Stimulated activated CD4-positive, alpha-beta T cell treated with anti-CD3 and anti-CD28 coated beads, Interleukin-12 subunit alpha, Interleukin-12 subunit beta, amount 100 ng/mL, for 4 hours (primary cell): Measurements from ENCODE around the gene NPTN.

Source experiments
- DNase-seq: peaks from one replicate; pipeline ENCODE4 v3.0.0-alpha.2; 2020

Gene NPTN

DNA sequence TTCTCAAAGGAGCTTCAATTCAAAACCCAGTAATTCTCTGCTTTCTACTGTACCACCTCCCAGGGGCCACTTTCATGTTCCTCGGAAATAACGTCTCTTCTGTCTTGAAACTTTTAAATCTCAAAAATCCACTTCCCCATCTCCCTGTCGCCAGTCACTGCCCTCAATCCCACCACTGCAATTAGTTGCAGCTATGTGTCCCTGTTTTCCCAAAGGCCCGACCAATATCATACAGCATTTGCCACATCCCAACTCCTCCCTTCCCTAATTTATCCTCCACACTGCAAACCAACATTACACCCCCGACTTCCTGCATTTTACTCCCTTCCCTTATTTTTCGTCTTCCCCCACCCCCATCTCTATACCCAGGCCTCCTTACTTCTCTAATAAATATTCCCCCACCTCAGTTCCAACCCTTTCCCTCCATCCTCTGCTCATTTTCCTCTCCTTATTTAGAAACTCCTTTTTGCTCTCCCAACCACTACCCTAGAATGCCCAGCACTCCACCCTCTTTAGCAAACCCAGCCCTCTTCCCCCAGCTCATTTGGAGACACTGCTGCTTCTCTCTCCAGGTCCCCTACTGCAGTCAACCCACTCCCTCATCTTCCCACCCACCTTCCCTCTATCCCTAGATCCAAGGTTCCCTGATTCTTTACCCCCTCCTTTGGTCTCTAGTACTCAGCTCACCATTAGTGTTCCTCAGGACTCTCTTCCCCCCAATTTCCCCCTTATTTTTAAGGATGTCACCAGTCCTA, 1.1 kb downstream of the NPTN start:
- DNase-seq, result no peak

DNA sequence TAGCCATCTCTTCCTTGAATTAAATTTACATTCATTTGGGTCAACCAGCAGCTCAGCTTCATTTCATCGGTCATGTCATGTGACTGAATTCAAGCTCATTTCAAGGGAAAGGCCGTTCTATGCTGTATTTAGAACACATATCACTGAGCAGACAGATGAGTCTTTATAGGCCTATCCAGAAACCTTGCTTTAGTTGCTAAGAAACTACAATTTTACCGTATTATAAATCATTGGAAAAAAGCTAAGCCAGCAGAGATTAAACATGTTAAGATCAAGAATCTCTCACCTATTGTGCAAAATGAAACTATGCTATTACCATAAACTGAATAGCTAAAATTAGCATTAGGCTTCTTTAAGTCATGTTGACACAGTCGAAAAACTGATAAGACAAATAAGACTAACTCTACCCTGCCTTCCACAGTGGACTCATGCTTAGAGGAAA, 2.2 kb downstream of the NPTN start:
- no peak for DNase-seq

DNA sequence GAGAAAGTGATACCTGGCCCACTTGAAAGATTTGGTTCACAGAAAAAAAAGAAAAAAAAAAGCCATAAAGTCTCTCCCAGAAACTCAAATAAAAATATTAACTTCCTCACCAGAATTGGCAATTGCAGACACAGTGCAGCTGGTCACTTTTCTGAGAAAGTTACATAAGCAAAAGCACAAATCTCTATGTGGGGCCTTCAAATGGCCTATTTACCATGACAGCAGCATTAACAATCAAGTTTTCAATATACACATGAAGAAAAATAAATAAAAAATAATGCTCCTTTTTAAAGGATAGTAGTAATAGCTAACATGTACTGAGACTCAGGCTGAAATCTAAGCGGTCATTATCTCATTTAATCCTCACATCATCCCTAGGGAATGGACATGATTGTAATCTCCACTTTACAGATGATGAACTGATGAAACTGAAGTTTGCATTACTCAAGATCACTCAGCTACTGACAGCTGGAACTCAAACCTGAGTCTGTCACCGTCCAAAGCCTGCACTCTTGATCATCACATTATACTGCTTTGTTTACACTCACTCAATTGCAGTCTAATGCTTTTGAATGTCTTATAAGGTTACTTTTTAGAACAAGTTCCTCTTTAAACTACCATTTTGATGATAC, 3.3 kb downstream of the NPTN start:
- no peak for DNase-seq

DNA sequence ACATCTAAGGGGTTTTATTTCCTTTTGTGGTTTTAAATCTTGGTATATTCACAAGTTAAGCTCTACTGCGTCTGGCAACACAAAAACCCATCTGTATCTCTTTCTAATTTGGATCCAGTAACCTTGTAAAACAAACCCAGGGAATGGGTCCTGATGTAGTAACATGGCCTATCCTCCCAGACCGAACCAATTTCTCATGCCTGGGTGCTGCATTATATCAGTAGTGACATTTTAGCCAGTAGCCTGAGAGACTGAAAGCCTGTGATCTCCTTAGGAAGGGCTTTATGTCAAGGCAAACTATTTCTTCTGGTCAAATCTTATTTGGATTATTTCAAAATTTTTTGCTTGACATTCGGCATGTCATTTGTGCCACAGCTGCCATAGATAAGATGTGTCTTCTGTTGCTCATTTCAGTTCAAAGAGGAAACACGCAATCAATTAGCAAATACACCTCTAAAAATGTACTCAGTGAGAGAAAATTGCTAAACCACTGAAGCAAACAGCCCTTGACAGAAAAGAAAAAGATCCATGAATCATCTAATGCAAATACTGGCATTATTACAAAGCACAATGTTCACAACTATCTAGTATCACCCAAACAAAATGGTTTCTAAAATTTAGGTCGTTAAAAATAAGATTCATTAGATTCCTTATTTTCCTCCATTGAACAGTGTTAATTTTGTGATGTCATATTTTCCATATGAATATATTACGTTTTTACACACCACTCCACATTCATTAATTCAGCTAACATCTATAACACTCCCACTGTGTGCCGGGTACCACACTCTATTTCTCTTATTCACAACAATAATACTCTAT, 4.0 kb downstream of the NPTN start:
- no peak for DNase-seq

DNA sequence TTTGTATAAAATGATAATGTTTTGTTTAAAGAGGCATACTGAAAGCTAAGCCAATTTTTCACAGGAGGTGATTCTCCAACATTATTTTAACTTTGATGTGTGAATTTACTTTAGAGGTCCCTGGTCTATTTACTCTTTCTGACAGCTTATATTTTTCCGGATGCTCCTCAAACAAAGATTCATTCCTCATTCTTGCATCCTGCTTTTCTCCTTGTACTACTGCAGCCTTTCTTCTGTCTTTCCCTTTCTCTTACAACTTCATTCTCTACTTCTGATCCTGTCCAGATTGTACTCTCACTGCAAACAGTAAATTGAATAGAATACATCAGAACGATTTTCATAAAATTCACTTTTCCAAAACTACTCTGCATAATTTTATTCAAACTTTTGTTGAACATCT, 5.1 kb downstream of the NPTN start:
- no peak for DNase-seq

DNA sequence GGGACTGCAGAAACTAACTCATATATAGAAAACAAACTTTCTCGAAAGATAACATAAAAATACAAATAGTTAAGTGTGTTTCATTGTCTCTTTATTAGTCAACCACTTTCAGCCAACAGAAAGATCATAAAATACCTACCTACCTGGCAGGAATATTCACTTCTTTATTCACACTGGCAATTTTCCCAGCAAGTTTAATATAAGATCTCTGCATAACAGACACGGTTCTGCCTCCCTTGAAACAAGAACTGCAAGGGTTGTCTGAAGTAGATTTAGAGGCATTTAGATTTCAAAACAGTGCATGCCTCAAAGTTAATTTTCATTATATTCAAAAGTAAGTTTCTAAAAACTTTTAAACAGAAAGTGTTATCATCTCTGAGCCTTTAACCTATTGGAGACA, 7.1 kb downstream of the NPTN start:
- no peak for DNase-seq

DNA sequence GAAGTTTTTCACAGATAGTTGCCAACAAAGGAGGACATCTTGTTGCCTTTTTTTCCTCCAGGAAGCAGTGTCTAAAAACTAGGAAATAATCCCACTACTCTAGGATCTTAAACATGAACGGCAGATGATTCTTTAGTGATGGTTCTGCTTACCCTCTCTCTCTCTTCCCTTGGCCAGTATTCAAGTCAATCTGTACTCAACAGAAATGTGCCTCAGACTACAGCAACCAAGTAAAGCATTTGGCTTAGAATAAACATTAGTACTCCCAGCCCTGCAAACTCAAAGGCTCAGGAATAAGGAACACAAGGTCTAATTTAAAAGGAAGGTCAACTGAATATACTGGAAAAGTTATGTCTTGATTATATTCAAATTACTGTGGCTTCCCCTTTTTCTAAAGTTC, 8.7 kb downstream of the NPTN start:
- DNase-seq, result no peak

DNA sequence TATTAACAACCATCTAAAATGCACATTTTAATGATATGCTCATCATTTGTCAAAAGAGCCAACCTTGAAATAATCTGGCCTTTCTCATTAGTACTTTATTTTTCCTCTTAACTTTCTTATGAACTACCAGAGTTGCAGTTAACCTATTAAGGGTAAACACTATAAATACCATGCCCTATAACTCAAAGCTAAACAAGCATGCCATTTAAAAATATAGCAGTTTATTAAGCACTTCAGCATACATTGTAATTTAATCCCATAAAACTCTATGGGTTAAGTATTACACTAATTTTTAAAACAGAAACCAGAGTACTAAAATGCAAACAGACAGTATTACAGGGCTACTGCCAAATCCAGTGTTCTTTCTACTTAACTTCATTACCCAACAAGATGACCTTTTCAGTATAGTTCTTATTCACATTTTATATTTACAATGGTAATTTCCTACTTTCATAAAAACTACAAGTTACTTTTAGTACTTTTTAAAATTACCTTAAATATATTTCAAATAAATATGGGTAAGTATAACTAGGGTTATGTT, 11.8 kb downstream of the NPTN start:
- no peak for DNase-seq

DNA sequence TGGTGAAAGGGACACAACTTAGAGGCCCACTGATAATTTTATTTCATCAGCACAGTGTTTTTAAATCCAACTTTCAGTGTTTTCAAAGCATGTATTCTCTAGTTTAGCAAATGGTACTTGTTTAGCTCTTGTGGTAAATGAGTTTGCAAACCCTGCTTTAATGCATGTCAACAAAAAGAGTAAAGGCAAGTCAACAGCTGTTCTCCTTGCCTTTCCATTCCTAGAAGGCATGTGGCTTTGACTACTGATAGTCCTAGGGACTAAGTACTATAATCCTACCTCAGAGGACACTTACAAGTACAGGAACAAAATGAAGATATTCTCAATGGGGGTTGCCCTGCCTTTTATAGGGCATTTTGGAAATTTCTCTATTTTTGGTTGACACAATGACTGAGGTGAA, 13.1 kb downstream of the NPTN start:
- no peak for DNase-seq

DNA sequence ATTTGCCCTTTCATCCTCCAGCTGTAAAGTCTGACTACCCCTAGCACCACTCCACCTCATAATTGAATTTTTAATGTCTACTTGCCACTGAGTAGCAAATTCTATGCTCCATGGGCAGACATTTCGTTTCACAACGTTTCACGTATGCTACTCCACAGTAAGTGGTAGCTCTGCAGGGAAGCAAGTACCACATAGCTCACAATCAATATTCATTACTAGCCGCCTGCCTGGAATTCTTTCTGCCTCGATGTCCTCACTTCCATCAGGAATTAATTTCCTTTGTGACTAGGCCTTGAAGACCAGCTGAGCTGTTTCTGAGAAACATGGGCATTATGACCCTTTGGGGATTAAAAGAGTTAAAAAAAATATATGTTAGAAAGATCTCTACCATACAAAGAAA, 15.3 kb downstream of the NPTN start:
- no peak for DNase-seq

DNA sequence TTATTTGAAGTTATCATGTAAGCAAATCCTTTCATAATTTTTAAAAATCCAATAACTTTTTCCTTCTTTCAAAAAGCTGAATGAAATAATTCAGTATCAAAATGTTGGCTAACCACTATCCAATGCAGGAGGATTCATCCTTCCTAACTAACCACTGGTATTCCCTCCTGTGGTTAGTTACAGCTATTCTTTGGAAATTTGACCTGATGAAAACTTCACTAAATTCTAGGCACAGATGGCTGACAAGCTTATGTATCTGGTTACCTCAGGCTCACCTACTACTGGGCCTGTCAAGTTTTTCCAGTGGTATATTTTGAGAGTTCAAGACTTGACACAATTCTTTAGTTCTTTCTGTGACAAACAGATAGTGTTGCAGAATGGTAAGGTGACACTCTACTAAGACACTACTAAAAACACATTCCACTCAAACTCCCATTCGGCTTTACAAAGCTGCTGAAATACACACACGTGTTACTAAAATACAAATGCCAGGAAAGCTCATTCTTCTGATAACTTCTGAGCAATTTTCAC, 15.8 kb downstream of the NPTN start:
- DNase-seq, result no peak

DNA sequence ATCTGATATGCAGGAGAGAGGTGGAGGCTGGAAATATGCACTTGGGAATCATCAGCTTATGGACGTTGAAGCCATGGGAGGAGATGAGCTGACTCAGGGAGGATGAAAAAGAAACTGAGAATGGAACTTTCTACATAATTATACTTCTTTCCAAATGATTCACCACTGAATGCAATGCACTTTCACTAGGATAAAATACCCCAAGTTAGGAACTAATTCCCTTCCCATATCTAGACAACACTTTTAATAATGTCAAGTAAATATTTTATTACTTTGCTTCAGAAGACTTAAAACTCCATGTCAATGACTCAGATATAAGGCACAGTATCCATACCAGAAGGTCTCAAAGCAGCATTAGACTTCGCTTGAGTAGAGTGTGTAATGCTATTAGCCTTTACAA, 24.2 kb downstream of the NPTN start:
- DNase-seq, result no peak

DNA sequence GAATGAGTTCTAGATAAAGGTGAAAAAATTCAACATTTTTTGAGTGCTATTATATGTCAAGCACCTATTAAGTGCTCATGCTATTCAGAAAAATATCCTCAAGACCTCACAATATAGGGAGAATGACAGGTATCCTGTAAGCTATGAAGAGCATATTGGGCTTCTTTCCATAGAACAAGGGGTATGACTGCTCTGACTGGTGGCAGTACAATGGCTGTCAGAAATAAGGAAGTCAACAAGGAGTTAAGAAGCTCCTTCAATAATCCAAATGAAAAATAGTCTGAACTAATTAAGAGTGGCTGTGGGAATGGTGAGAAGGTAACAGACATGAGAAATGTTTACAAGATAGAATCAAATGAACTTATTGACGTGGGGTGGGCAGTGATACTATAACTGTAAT, 24.7 kb downstream of the NPTN start:
- DNase-seq, result no peak

DNA sequence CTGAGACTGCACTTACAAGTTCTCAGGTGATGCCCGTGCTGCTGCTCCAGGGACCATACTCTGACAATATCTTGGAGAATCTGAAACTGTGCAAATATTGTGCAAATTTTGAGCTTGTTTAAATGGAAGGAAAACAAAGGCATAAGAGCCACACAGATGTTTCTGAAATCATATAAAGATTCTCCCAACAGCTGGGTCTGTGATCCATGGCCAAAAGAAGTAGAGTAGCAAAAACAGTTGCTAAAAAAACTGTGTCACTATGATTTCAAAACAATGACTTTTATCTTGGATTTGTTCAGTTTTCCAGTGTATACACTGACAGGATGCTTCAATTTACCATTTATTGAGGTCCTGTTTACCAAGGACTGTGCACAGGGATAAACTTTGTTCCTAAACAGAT, 25.3 kb downstream of the NPTN start:
- DNase-seq, result no peak

DNA sequence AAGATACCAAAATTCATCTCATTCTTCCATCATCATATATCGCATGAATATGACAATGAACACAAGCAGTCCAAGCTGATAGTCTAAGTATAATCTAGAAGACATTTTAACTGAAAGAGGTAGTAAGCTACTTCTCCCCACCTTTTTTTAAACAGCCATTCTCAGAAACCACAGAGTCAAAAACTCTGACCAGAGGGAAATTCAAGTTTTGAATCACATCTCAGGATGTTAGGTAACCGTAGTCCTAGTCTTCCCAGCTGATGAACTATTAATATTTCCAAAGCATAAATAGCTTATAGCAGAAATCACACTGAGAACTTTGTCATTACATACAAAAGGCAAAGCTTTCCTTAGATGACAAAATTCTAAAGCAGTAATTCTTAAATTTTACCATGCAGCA, 25.8 kb downstream of the NPTN start:
- DNase-seq, result no peak

DNA sequence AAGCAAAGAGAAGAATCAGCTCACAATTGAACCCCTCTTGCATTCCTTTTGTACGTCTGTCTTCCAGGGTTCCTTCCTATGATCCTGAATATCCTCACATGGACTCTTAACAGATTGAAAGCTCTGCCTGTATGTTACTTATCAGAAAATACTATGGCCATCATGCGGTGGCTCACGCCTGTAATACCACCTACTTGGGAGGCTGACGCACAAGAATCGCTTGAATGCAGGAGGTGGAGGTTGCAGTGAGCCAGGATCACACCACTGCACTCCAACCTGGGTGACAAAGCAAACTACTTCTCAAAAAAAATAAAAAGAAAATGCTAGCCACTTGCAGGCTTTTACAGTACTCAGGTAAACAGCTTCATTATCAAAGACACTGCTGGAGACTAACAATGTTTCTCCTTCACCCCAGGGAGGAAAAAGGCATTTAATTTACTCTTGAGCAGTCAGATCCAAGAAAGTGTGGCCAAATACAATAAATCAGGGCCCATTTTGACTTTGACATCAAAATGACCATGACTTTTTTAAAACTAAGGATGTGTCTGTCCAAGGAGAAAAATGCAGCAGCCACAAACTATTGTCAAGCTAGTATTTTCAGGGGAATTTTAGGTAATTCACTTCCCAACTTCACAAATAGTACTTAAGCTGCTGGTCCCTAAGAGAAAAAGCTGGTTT, 27.3 kb downstream of the NPTN start:
- no peak for DNase-seq

DNA sequence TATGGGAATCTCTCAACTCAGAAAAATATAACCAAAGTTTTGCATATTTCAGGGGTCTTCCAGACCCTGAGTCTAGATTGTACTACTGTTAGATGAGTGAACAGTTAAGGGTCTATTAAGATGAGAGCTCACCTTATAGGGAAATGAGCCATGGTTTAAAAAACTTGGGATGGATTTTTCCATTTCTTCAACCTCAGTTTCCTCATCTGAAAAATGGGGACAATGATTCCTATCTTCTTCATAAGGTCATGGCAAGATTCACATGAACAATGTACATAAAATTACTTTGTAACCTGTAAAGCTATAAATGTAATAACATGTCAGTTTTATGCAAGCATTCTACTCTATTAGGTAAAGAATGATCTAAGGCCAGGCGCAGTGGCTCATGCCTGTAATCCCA, 28.7 kb downstream of the NPTN start:
- no peak for DNase-seq

DNA sequence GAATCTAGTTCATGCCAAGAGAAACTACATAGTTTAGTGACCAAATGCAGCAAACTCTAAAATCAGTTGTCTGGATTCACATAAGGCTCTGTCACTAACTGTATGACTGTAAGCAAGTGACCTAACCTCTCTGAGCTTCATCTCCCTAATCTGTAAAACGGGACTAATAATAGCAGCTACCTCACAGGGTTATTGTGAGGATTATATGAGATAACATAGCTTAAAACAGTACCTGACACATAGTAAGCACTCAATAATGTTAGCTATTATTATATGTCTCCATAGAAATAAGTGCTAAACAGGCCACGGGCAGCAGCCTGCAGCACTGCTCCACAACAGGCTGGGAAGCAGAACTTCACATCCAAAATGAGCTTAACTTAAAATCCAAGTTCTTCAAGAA, 30.2 kb downstream of the NPTN start:
- DNase-seq, result no peak

DNA sequence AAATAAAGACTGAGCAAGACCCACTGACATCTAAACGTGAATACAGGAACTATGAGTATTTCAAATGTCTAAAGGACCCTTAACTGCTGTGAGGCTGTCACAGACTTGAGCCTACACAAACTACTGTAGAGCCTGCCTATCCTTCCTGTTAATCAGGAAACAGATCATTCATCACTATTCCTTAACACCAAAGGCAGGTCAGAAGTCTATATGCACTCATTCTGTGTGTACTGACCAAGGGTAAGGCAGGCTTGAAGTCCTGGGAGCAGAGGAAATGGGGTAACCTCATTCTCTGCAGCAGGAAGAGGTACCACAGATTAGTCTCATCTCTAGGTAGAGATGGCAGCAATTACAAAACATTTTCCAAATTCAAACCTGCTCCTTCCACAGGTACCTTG, 30.7 kb downstream of the NPTN start:
- DNase-seq, result no peak

DNA sequence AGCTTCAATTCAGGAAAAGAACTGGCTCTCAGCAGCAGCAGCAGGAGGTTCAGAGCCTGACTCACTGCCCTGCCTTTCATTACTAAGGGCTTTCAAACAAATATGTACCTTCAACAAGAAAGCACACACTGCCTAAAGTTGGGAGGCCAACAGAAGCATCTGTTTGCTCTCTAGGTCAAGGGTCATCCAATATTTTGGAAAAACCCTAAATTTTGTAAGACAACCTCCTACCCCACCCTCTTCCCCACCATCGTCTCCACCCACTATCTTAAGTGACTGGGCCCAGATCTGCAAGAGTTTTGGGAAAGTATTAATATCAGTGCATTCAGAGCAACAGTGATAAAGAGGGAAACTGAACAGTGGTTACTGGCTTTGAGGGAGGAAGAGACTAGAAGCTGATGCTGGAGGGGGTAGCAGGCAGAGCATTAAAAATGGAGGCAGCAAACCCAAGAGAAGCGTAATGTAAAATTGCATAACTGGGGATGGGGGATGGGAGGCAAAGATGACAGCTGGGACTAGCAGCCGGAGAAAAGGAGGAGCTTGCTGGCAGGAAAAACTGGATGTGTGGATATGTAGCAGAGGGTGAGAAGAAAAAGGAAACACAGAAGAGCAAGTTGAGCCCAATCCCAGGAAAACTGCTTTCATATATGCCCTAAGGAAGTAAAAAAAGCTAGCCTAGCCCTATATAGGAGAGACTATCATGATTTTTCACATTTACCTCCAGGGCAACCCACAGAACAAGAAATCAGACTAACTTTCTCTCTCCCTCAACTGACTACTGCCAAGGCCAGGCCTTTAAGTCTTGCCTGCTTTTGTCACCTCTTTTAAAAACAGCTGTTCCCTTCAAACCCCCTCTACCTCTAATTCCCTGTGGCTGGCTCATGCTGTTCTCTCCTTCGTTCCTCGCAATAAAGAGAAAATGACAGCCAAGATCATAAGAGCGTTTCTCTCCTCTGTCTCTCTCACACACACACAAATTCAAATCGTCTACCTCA, 31.4 kb downstream of the NPTN start:
- no peak for DNase-seq
